ENCODE results near the gene OR5AN1. TPM values are rescaled to one million over a fixed set of nuclear protein-coding genes. Genes with fewer than 3 reads are reported as not detected.

Gene OR5AN1, protein sequence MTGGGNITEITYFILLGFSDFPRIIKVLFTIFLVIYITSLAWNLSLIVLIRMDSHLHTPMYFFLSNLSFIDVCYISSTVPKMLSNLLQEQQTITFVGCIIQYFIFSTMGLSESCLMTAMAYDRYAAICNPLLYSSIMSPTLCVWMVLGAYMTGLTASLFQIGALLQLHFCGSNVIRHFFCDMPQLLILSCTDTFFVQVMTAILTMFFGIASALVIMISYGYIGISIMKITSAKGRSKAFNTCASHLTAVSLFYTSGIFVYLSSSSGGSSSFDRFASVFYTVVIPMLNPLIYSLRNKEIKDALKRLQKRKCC
- total RNA-seq (2021; fragmentation: NEBNext Ultra II Directional; extraction: Animal tissue kit (Norgen Biotek cat#: 25700)) (not detected in 2 replicates), polyA plus RNA-seq (2011; rRNA removed) (not detected in 2 replicates), polyA minus RNA-seq (2011; rRNA and poly(A)+ RNA removed) (not detected in 2 replicates)
- not detected for polyA plus RNA-seq (2011; cell fraction: cytosol; rRNA removed)
- polyA plus RNA-seq (2011; cell fraction: nucleus; rRNA removed), result not detected
- not detected in 4 replicates for polyA plus RNA-seq (2012, experiment 1 of 2)
- not detected for polyA plus RNA-seq (2012, experiment 2 of 2)
- not detected for polyA plus RNA-seq (2013, experiment 1 of 2)
- not detected for polyA plus RNA-seq (2013, experiment 2 of 2)
- polyA minus RNA-seq (2011; cell fraction: cytosol; rRNA and poly(A)+ RNA removed), result not detected
- polyA minus RNA-seq (2011; cell fraction: nucleus; rRNA and poly(A)+ RNA removed), result not detected
- long read RNA-seq, experiment 1, result 0 reads
- long read RNA-seq, experiment 2, result 0 reads

GRCh38 chr11:59358595-59358994 lies at the start of gene OR5AN1:
OR5AN1 (plus strand) TSS chr11:59358895; CDS start chr11:59364459, 5,564 bp downstream.
- POLR2A ChIA-PET (ENCODE audit: partially characterized antibody), result no interaction called here
- Histone ChIP-seq H2BK20ac (ENCODE audit: low read length) (no peak within 1 kb of the TSS), H3K18ac (ENCODE audit: extremely low read depth, low read length) (no peak within 1 kb of the TSS), H2AK5ac (ENCODE audit: low read depth, low read length) (no peak within 1 kb of the TSS), H3K4me2 (ENCODE audit: insufficient read depth in 1 of 2, low read depth in 2 of 2, low read length in 2 of 2) (no peak within 1 kb of the TSS), H3K23me2 (ENCODE audit: low read depth, low read length) (no peaks in the 10 kb centered on the region), H3K27ac (ENCODE audit: low read depth, low read length) (no peak within 1 kb of the TSS), H3K79me2 (ENCODE audit: control insufficient read depth in 1 of 2, insufficient read depth in 2 of 2, low read length in 2 of 2) (no peaks in the 10 kb centered on the region), H2BK120ac (replicated peaks; ENCODE audit: low read depth, low read length) (no peak within 1 kb of the TSS), H4K8ac (ENCODE audit: extremely low read depth, insufficient read depth, low read length) (no peak within 1 kb of the TSS), H2BK15ac (ENCODE audit: low read length) (no peak within 1 kb of the TSS), H3K56ac (replicated peaks; ENCODE audit: insufficient read length, low read depth, low read length) (no peak within 1 kb of the TSS), H3K4me1 (replicated peaks in 1 of 4; ENCODE audit: control insufficient read depth in 3 of 4, insufficient read depth in 4 of 4, low read length in 3 of 4) (no peaks in the 10 kb centered on the region), H2AFZ (ENCODE audit: low read length) (no peak within 1 kb of the TSS), H3K36me3 (ENCODE audit: control insufficient read depth in 2 of 4, insufficient read depth in 4 of 4, low read length in 3 of 4) (no peaks in the 10 kb centered on the region), H4K5ac (ENCODE audit: insufficient read length, low read depth, low read length) (no peak within 1 kb of the TSS), H4K91ac (replicated peaks; ENCODE audit: insufficient read length, low read length) (no peak within 1 kb of the TSS), H2BK12ac (ENCODE audit: low read depth, low read length) (no peak within 1 kb of the TSS), H3K23ac (ENCODE audit: insufficient read length) (no peak within 1 kb of the TSS), H3K9me3 (ENCODE audit: insufficient read depth in 2 of 2, low read depth in 1 of 2, low read length in 1 of 2) (no peaks in the 10 kb centered on the region), H3K4me3 (ENCODE audit: extremely low read depth in 1 of 4, insufficient read depth in 2 of 4, low read depth in 3 of 4, low read length in 4 of 4) (no peak within 1 kb of the TSS), H3K79me1 (ENCODE audit: low read depth, low read length) (no peaks in the 10 kb centered on the region), H3K27me3 (replicated peaks in 1 of 4; ENCODE audit: control insufficient read depth in 3 of 4, extremely low read depth in 1 of 4, insufficient read depth in 3 of 4, low read length in 3 of 4) (no peaks in the 10 kb centered on the region), H3K14ac (ENCODE audit: insufficient read length) (no peak within 1 kb of the TSS), H3K9ac (replicated peaks in 1 of 4; ENCODE audit: extremely low read depth in 1 of 4, low read depth in 3 of 4, low read length in 3 of 4) (no peak within 1 kb of the TSS), H2BK5ac (ENCODE audit: low read depth, low read length) (no peak within 1 kb of the TSS), H4K20me1 (replicated peaks in 1 of 2; ENCODE audit: control insufficient read depth in 1 of 2, insufficient read depth in 2 of 2, low read length in 2 of 2) (no peaks in the 10 kb centered on the region), H3K4ac (replicated peaks; ENCODE audit: insufficient read length, low read depth, low read length) (no peak within 1 kb of the TSS)
- WGBS, 2 experiments (ENCODE audit: extremely low coverage in 1 of 2, insufficient coverage in 1 of 2, insufficient read length in 1 of 2, insufficient replicate concordance in 2 of 2, low coverage in 1 of 2, low lambda C conversion rate in 2 of 2, missing lambda C conversion rate in 1 of 2), result 82% methylated on average over 3 of the region's 3 CpGs; no CpG with 5 or more reads in 1 of the 2 experiments
- FAIRE-seq, result no peak
- DNase-seq (ENCODE audit: low read depth in 1 of 2, low spot score in 2 of 2), result no peak
- TF ChIP-seq NANOG (IDR thresholded peaks at IDR 0.05; ENCODE audit: insufficient read depth, low read depth, low read length, poor library complexity, severe bottlenecking) (no peak), TBP (IDR thresholded peaks at IDR 0.05; ENCODE audit: low read depth, low read length) (no peak), MAFK (IDR thresholded peaks at IDR 0.05; ENCODE audit: low read depth, low read length) (no peak), CHD1 (IDR thresholded peaks at IDR 0.05; ENCODE audit: low read depth, low read length) (no peak)
- CTCF ChIA-PET (ENCODE audit: partially characterized antibody), result no interaction called here

Measured in H1 (cell line).